Natural killer cell (primary cell): Measurements from ENCODE around the gene PARG. TPM values are rescaled to one million over a fixed set of nuclear protein-coding genes. Genes with fewer than 3 reads are reported as not detected.
"Not testable (repeated sequence)": the region's sequence is repeated elsewhere in the genome, so short reads cannot be mapped to it uniquely, and the experiment has no call there.

Experiments
- ATAC-seq, 3 donors: fragments of 150-1000 bp in 2 of 3; fragments of 200-7000 bp in 1 of 3; cut with Tn5 transposase; 1 replicate in 1 of 3; 2 replicates in 2 of 3; pipeline ENCODE4 v1.10.0; 2021; ENCODE audit warnings: mild to moderate bottlenecking in 2 of 3, moderate library complexity in 2 of 3
- DNase-seq, 2 donors: peaks; one replicate each; pipeline versions ENCODE4 v3.0.0 to v3.0.0-alpha.2; 2013 to 2021; ENCODE audit warnings: mixed read lengths in 1 of 2
- H3K27ac ChIP-seq: one replicate; pipeline ENCODE4 v1.5.1; 2013; ENCODE audit warnings: mild to moderate bottlenecking, low read length
- H3K27me3 ChIP-seq: one replicate; pipeline ENCODE4 v1.6.1; 2013; ENCODE audit warnings: low read length; ENCODE audit not compliant: control insufficient read depth, insufficient read depth
- H3K36me3 ChIP-seq: one replicate; pipeline ENCODE4 v1.6.1; 2013; ENCODE audit warnings: low read length; ENCODE audit not compliant: control insufficient read depth, insufficient read depth
- H3K4me1 ChIP-seq: one replicate; pipeline ENCODE4 v1.6.1; 2013; ENCODE audit warnings: low read length; ENCODE audit not compliant: control insufficient read depth, insufficient read depth
- H3K4me3 ChIP-seq: one replicate; pipeline ENCODE4 v1.5.1; 2013; ENCODE audit warnings: low read length
- H3K9me3 ChIP-seq: one replicate; pipeline ENCODE4 v1.6.1; 2013; ENCODE audit warnings: low read length; ENCODE audit not compliant: control insufficient read depth, insufficient read depth
- H3K27ac Mint-ChIP-seq, 2 donors: one replicate each; pipeline ENCODE4 v1.8.0; 2022; ENCODE audit warnings: mild to moderate bottlenecking in 2 of 2, mixed read lengths in 2 of 2, moderate library complexity in 1 of 2
- H3K27me3 Mint-ChIP-seq, 2 donors: one replicate each; pipeline ENCODE4 v1.8.0; 2022; ENCODE audit warnings: low read depth in 2 of 2, mixed read lengths in 2 of 2
- H3K36me3 Mint-ChIP-seq: one replicate; pipeline ENCODE4 v1.8.0; 2022; ENCODE audit warnings: mixed read lengths
- H3K4me1 Mint-ChIP-seq, 2 donors: one replicate each; pipeline ENCODE4 v1.8.0; 2022; ENCODE audit warnings: mixed read lengths in 2 of 2
- H3K4me3 Mint-ChIP-seq: one replicate; pipeline ENCODE4 v1.8.0; 2022; ENCODE audit warnings: mild to moderate bottlenecking, moderate library complexity, mixed read lengths
- H3K9me3 Mint-ChIP-seq, 2 donors: one replicate each; pipeline ENCODE4 v1.8.0; 2022; ENCODE audit warnings: mixed read lengths in 2 of 2
- WGBS: methylation state at CpG from one replicate; pipeline ENCODE4 v1.1.7; 2013; ENCODE audit warnings: missing lambda C conversion rate; ENCODE audit not compliant: insufficient coverage; 5-methylcytosine and 5-hydroxymethylcytosine counted together
- intact Hi-C: fragments of 100-400 bp; cut with micrococcal nuclease; formaldehyde crosslinking; loops from one replicate; pipeline ENCODE4 v1.14.2; 2022
- total RNA-seq, 4 donors: library from RNA; stranded (reverse); fragments of 120-200 nt in 1 of 4; gene quantifications; one replicate each; pipeline versions ENCODE4 v1.2.3 to v1.2.4, GENCODE V29; 2013 to 2022

Gene PARG
- total RNA-seq, 3 donors from 2014 or later (not counting 1 experiment from before 2014, with no cell fraction given): 26.2 to 35.2 (median 34.9) TPM

GRCh38 chr10:49899999-49900398, 41.8 kb downstream of the PARG start:
- H3K27me3 Mint-ChIP-seq, H3K27ac Mint-ChIP-seq, H3K4me1 Mint-ChIP-seq, H3K4me3 ChIP-seq, ATAC-seq, H3K4me1 ChIP-seq, H3K27ac ChIP-seq, H3K36me3 ChIP-seq, intact Hi-C loops, H3K9me3 Mint-ChIP-seq, H3K27me3 ChIP-seq, H3K36me3 Mint-ChIP-seq, H3K9me3 ChIP-seq, DNase-seq, H3K4me3 Mint-ChIP-seq: not testable (repeated sequence)
- WGBS: no CpG with 5 or more reads among the region's 2 CpGs

- DNase-seq, H3K4me3 Mint-ChIP-seq, H3K9me3 Mint-ChIP-seq, H3K4me1 Mint-ChIP-seq, ATAC-seq, H3K36me3 Mint-ChIP-seq, H3K27ac ChIP-seq, H3K27ac Mint-ChIP-seq, H3K27me3 ChIP-seq, H3K9me3 ChIP-seq, H3K4me1 ChIP-seq, H3K27me3 Mint-ChIP-seq, H3K4me3 ChIP-seq, intact Hi-C loops, H3K36me3 ChIP-seq: not testable (repeated sequence)
- no CpG with 5 or more reads among the region's 5 CpGs for WGBS
These were observed 51.8 kb downstream of the PARG start for GRCh38 chr10:49890025-49890424.

GRCh38 chr10:49884739-49885331, 57.0 kb downstream of the PARG start:
- not testable (repeated sequence) for DNase-seq, H3K9me3 ChIP-seq

GRCh38 chr10:49883852-49884251, 58.0 kb downstream of the PARG start:
- H3K4me3 ChIP-seq, H3K36me3 Mint-ChIP-seq, H3K9me3 ChIP-seq, H3K36me3 ChIP-seq, ATAC-seq, H3K27me3 Mint-ChIP-seq, H3K4me1 ChIP-seq, H3K27ac Mint-ChIP-seq, intact Hi-C loops, H3K4me1 Mint-ChIP-seq, H3K27ac ChIP-seq, H3K4me3 Mint-ChIP-seq, DNase-seq, H3K27me3 ChIP-seq, H3K9me3 Mint-ChIP-seq: not testable (repeated sequence)
- WGBS: no CpG with 5 or more reads among the region's 3 CpGs

More at GRCh38 chr10:49884739-49885331, 57.0 kb downstream of the PARG start:
- ATAC-seq, H3K27me3 ChIP-seq, H3K36me3 ChIP-seq, H3K4me1 Mint-ChIP-seq, H3K4me3 Mint-ChIP-seq, H3K36me3 Mint-ChIP-seq, H3K4me3 ChIP-seq, intact Hi-C loops, H3K27me3 Mint-ChIP-seq, H3K9me3 Mint-ChIP-seq, H3K4me1 ChIP-seq, H3K27ac Mint-ChIP-seq, H3K27ac ChIP-seq: not testable (repeated sequence)
- WGBS: no CpG with 5 or more reads among the region's 3 CpGs

- H3K9me3 ChIP-seq, H3K27ac ChIP-seq, H3K36me3 Mint-ChIP-seq, H3K4me1 ChIP-seq, H3K9me3 Mint-ChIP-seq, intact Hi-C loops, H3K4me3 Mint-ChIP-seq, H3K36me3 ChIP-seq, ATAC-seq, H3K27me3 Mint-ChIP-seq, H3K4me3 ChIP-seq, DNase-seq, H3K27me3 ChIP-seq, H3K27ac Mint-ChIP-seq, H3K4me1 Mint-ChIP-seq: not testable (repeated sequence)
- WGBS: 100% methylated on average over 1 of the region's 3 CpGs
These were observed 59.5 kb downstream of the PARG start for GRCh38 chr10:49882327-49882726.

GRCh38 chr10:49872740-49873139, 69.1 kb downstream of the PARG start:
- H3K36me3 ChIP-seq, H3K4me1 Mint-ChIP-seq, H3K27me3 ChIP-seq, H3K4me1 ChIP-seq, ATAC-seq, H3K4me3 Mint-ChIP-seq, H3K27me3 Mint-ChIP-seq, H3K9me3 ChIP-seq, intact Hi-C loops, DNase-seq, H3K27ac Mint-ChIP-seq, H3K36me3 Mint-ChIP-seq, H3K4me3 ChIP-seq, H3K9me3 Mint-ChIP-seq, H3K27ac ChIP-seq: not testable (repeated sequence)
- WGBS: no CpG with 5 or more reads among the region's 3 CpGs

- H3K4me3 Mint-ChIP-seq, H3K4me1 Mint-ChIP-seq, H3K27ac ChIP-seq, H3K27ac Mint-ChIP-seq, H3K27me3 Mint-ChIP-seq, intact Hi-C loops, H3K27me3 ChIP-seq, H3K4me3 ChIP-seq, H3K36me3 Mint-ChIP-seq, DNase-seq, H3K4me1 ChIP-seq, H3K9me3 Mint-ChIP-seq, ATAC-seq, H3K36me3 ChIP-seq, H3K9me3 ChIP-seq: not testable (repeated sequence)
- no CpG with 5 or more reads among the region's 3 CpGs for WGBS
These were observed 70.4 kb downstream of the PARG start for GRCh38 chr10:49871462-49871861.

- H3K4me1 Mint-ChIP-seq, H3K4me3 ChIP-seq, H3K4me3 Mint-ChIP-seq, H3K27ac Mint-ChIP-seq, H3K27ac ChIP-seq, H3K36me3 Mint-ChIP-seq, intact Hi-C loops, H3K9me3 Mint-ChIP-seq, H3K9me3 ChIP-seq, H3K27me3 ChIP-seq, H3K36me3 ChIP-seq, ATAC-seq, DNase-seq, H3K4me1 ChIP-seq, H3K27me3 Mint-ChIP-seq: not testable (repeated sequence)
- 96% methylated on average over 3 of the region's 5 CpGs for WGBS
These were observed 81.9 kb downstream of the PARG start for GRCh38 chr10:49859933-49860332.
